NB4 (cell line): ENCODE results near the gene TNP2.

Source experiments
- DNase-seq: peaks from one replicate; pipeline ENCODE4 v3.0.0; 2010; ENCODE audit warnings: low read depth
- H3K4me3 ChIP-seq: one replicate; pipeline ENCODE4 v1.5.1; 2011; ENCODE audit warnings: mild to moderate bottlenecking, low read depth, low read length, moderate library complexity
- CTCF ChIP-seq: IDR thresholded peaks from one replicate; pipeline ENCODE4 v1.5.1; 2012; ENCODE audit warnings: low read depth, low read length
- MAX ChIP-seq: IDR thresholded peaks from 2 replicates; pipeline ENCODE4 v1.6.1; 2011; ENCODE audit warnings: low read depth, low read length
- MYC ChIP-seq: IDR thresholded peaks from 2 replicates; pipeline ENCODE4 v1.6.1; 2011; ENCODE audit warnings: low read depth, low read length
- POLR2A ChIP-seq: IDR thresholded peaks from 2 replicates; pipeline ENCODE4 v1.6.1; 2011; ENCODE audit warnings: mild to moderate bottlenecking; ENCODE audit not compliant: insufficient read length; ENCODE audit errors: extremely low read depth

The TNP2 gene

DNA sequence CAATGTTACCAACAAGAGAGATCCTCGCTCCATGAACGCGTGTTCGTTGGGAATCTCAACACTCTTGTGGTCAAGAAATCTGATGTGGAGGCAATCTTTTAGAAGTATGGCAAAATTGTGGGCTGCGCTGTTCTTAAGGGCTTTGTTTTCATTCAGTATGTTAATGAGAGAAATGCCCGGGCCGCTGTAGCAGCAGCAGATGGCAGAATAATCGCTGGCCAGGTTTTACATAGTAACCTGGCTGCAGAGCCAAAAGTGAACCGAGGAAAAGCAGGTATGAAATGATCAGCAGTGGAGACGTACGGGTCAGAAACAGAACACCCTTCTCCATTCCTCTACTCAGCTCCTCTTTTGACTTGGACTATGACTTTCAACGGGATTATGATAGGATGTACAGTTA is 26.5 kb downstream of the TNP2 start:
- no peak overlapping the region for H3K4me3 ChIP-seq
- no peak for TF ChIP-seq POLR2A
- TF ChIP-seq MYC = no peak
- TF ChIP-seq MAX = no peak
- TF ChIP-seq CTCF = no peak
- no peak for DNase-seq

- TF ChIP-seq MAX (no peak), POLR2A (no peak), CTCF (no peak), MYC (no peak)
- DNase-seq = no peak
- no peak overlapping the region for H3K4me3 ChIP-seq
Observed at GRCh38 chr16:11241480-11242204, 27.5 kb downstream of the TNP2 start.

GRCh38 chr16:11240636-11241473 is 28.3 kb downstream of the TNP2 start:
- DNase-seq = no peak
- TF ChIP-seq MYC (no peak), POLR2A (no peak), MAX (no peak), CTCF (no peak)
- no peak overlapping the region for H3K4me3 ChIP-seq

GRCh38 chr16:11239644-11240632 is 29.2 kb downstream of the TNP2 start:
- H3K4me3 ChIP-seq = no peak overlapping the region
- TF ChIP-seq CTCF (no peak), MAX (no peak), POLR2A (no peak), MYC (no peak)
- no peak for DNase-seq

GRCh38 chr16:11238272-11239202 is 30.6 kb downstream of the TNP2 start:
- TF ChIP-seq POLR2A = no peak
- TF ChIP-seq CTCF = no peak
- TF ChIP-seq MAX = no peak
- TF ChIP-seq MYC = no peak
- no peak for DNase-seq
- no peak overlapping the region for H3K4me3 ChIP-seq
